DMS79 (cell line): ENCODE measurements around the gene SLC22A3.
"Not testable (repeated sequence)": the region's sequence is repeated elsewhere in the genome, so short reads cannot be mapped to it uniquely, and the experiment has no call there.

Experiments
- DNase-seq: peaks from one replicate; lab custom pipeline; 2025; lab: John Stamatoyannopoulos, UW

Gene SLC22A3

GRCh38 chr6:160348223-160349019 lies at the start of gene SLC22A3:
Gene SLC22A3 (plus strand): TSS chr6:160348378. CDS start chr6:160348420, 42 bp downstream.
- DNase-seq: no peak

GRCh38 chr6:160299559-160299958 lies 48.6 kb upstream of the SLC22A3 start:
- DNase-seq: no peak

GRCh38 chr6:160300076-160300695 lies 48.0 kb upstream of the SLC22A3 start:
- no peak for DNase-seq

GRCh38 chr6:160301339-160301738 lies 46.8 kb upstream of the SLC22A3 start:
- DNase-seq: no peak

GRCh38 chr6:160302431-160303082 lies 45.6 kb upstream of the SLC22A3 start:
- not testable (repeated sequence) for DNase-seq

GRCh38 chr6:160303806-160304205 lies 44.4 kb upstream of the SLC22A3 start:
- no peak for DNase-seq

- DNase-seq: no peak
Observed at GRCh38 chr6:160305926-160306713, 42.1 kb upstream of the SLC22A3 start.

GRCh38 chr6:160309718-160310117 lies 38.5 kb upstream of the SLC22A3 start:
- DNase-seq: no peak

GRCh38 chr6:160312900-160313299 lies 35.3 kb upstream of the SLC22A3 start:
- DNase-seq: no peak

- no peak for DNase-seq
Observed at GRCh38 chr6:160315310-160315709, 32.9 kb upstream of the SLC22A3 start.

GRCh38 chr6:160316261-160316660 lies 31.9 kb upstream of the SLC22A3 start:
- DNase-seq: no peak

GRCh38 chr6:160319246-160319645 lies 28.9 kb upstream of the SLC22A3 start:
- no peak for DNase-seq

- DNase-seq: no peak
Observed at GRCh38 chr6:160321729-160322505, 26.3 kb upstream of the SLC22A3 start.

- DNase-seq: no peak
Observed at GRCh38 chr6:160327981-160328380, 20.2 kb upstream of the SLC22A3 start.

GRCh38 chr6:160328447-160328846 lies 19.7 kb upstream of the SLC22A3 start:
- DNase-seq: no peak

- no peak for DNase-seq
Observed at GRCh38 chr6:160329188-160329587, 19.0 kb upstream of the SLC22A3 start.

GRCh38 chr6:160330619-160331018 lies 17.6 kb upstream of the SLC22A3 start:
- DNase-seq: no peak

GRCh38 chr6:160331204-160331603 lies 17.0 kb upstream of the SLC22A3 start:
- DNase-seq: no peak

GRCh38 chr6:160331753-160332152 lies 16.4 kb upstream of the SLC22A3 start:
- no peak for DNase-seq

GRCh38 chr6:160333101-160333500 lies 15.1 kb upstream of the SLC22A3 start:
- DNase-seq: no peak

- DNase-seq: no peak
Observed at GRCh38 chr6:160333841-160334240, 14.3 kb upstream of the SLC22A3 start.
